Stimulated activated naive B cell treated with anti-CD40 and anti-IgM and Interleukin-4, amounts not matched to agents 10 μg/mL and 1 μg/mL and 100 μg/mL, for 72 hours (primary cell): ENCODE data around the gene ANAPC13.
A peak's percentile ranks its signal among the peaks of the same experiment; 100 is the strongest.

Experiments used
- ATAC-seq, 2 donors: fragments of 150-1000 bp; cut with Tn5 transposase; replicated peaks; 2 replicates each; pipeline ENCODE4 v1.10.0; 2021; ENCODE audit warnings: moderate library complexity in 1 of 2
- DNase-seq: peaks from one replicate; pipeline ENCODE4 v3.0.0; 2021
- H3K27ac Mint-ChIP-seq: one replicate; pipeline ENCODE4 v1.8.0; 2022; ENCODE audit warnings: mild to moderate bottlenecking, mixed read lengths
- H3K27me3 Mint-ChIP-seq, 2 donors: one replicate each; pipeline ENCODE4 v1.8.0; 2022; ENCODE audit warnings: mixed read lengths in 2 of 2
- H3K36me3 Mint-ChIP-seq, 2 donors: one replicate each; pipeline ENCODE4 v1.8.0; 2022; ENCODE audit warnings: mixed read lengths in 2 of 2, mild to moderate bottlenecking in 1 of 2
- H3K4me1 Mint-ChIP-seq, 2 donors: one replicate each; pipeline ENCODE4 v1.8.0; 2022; ENCODE audit warnings: mixed read lengths in 2 of 2, mild to moderate bottlenecking in 1 of 2
- H3K4me3 Mint-ChIP-seq, 2 donors: one replicate each; pipeline ENCODE4 v1.8.0; 2022; ENCODE audit warnings: mild to moderate bottlenecking in 2 of 2, mixed read lengths in 2 of 2, moderate library complexity in 1 of 2
- H3K9me3 Mint-ChIP-seq, 2 donors: one replicate each; pipeline ENCODE4 v1.8.0; 2022; ENCODE audit warnings: mixed read lengths in 2 of 2, mild to moderate bottlenecking in 1 of 2

The ANAPC13 gene

GRCh38 chr3:134496471-134497071 lies 10.8 kb upstream of the ANAPC13 start:
- ATAC-seq: peak; percentile 44 to 50
- DNase-seq: no peak
- no peak overlapping the region for H3K27ac Mint-ChIP-seq
- no peaks in the 10 kb centered on the region for H3K27me3 Mint-ChIP-seq
- H3K9me3 Mint-ChIP-seq: peaks cover 11% of the 10 kb centered on the region in 2 donors
- H3K36me3 Mint-ChIP-seq: peaks cover 53 to 61% of the 10 kb centered on the region in 2 donors
- H3K4me1 Mint-ChIP-seq: peaks cover 26 to 68% of the 10 kb centered on the region in 2 donors
- H3K4me3 Mint-ChIP-seq: no peak overlapping the region

DNA sequence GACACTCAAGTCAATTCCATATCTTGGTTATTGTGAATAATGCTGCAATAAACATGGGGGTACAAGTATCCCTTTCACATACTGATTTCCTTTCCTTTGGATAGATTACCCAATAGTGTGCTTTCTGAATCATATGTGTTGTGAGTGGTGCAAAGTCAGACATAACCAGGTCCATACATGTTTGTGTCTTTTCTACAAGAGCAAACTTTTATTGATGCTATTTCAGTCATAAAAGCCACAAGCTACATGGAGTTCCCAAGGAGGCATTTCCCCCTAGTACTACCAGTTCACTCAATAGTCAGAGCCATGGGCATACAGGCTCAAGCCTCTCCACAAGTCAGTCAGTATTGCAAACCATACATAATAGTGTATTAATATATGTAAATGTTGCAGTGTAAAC lies 10.2 kb upstream of the ANAPC13 start:
- no peak overlapping the region for H3K27ac Mint-ChIP-seq
- H3K4me1 Mint-ChIP-seq: peaks cover 25 to 62% of the 10 kb centered on the region in 2 donors
- H3K4me3 Mint-ChIP-seq: no peak overlapping the region
- no peak for DNase-seq
- peaks cover 47 to 55% of the 10 kb centered on the region in 2 donors for H3K36me3 Mint-ChIP-seq
- no peak for ATAC-seq
- peaks cover 9 to 10% of the 10 kb centered on the region in 2 donors for H3K9me3 Mint-ChIP-seq
- no peaks in the 10 kb centered on the region for H3K27me3 Mint-ChIP-seq

DNA sequence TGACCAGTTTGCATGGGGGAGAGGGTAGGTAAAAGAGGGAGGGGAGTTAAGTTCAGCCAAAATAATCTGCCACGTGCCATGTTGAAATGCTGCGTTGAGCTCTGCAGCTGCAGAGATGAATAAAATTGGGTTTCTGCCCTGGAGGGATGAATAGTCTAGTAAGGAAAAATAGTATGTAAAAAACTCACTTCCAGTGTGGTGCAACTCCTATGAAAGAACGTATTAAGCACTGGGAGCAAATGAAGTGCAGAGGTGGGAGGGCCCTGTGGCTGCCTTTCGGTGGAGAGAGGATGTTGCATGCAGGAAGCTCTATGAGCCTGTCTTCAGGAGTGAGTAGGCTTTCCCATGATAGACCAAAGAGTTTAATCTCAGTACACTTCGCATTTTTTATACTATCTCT lies 8.7 kb upstream of the ANAPC13 start:
- no peaks in the 10 kb centered on the region for H3K27me3 Mint-ChIP-seq
- H3K4me1 Mint-ChIP-seq: peaks cover 20 to 47% of the 10 kb centered on the region in 2 donors
- no peak for DNase-seq
- no peak for ATAC-seq
- no peak overlapping the region for H3K27ac Mint-ChIP-seq
- H3K9me3 Mint-ChIP-seq: peaks cover 4 to 7% of the 10 kb centered on the region in 2 donors
- H3K36me3 Mint-ChIP-seq: peaks cover 42 to 47% of the 10 kb centered on the region in 2 donors
- no peak overlapping the region for H3K4me3 Mint-ChIP-seq

- ATAC-seq (peak; percentile 46 to 51), DNase-seq (peak; percentile 65)
- no peaks in the 10 kb centered on the region for H3K9me3 Mint-ChIP-seq
- no peaks in the 10 kb centered on the region for H3K27me3 Mint-ChIP-seq
- peak overlapping the region; percentile 69 to 96 for H3K4me3 Mint-ChIP-seq
- H3K4me1 Mint-ChIP-seq: peaks cover 21 to 38% of the 10 kb centered on the region in 2 donors
- H3K36me3 Mint-ChIP-seq: peaks cover 28 to 36% of the 10 kb centered on the region in 2 donors
- peak overlapping the region; percentile 81 for H3K27ac Mint-ChIP-seq
Observed at GRCh38 chr3:134487406-134487805, 1.6 kb upstream of the ANAPC13 start.

DNA sequence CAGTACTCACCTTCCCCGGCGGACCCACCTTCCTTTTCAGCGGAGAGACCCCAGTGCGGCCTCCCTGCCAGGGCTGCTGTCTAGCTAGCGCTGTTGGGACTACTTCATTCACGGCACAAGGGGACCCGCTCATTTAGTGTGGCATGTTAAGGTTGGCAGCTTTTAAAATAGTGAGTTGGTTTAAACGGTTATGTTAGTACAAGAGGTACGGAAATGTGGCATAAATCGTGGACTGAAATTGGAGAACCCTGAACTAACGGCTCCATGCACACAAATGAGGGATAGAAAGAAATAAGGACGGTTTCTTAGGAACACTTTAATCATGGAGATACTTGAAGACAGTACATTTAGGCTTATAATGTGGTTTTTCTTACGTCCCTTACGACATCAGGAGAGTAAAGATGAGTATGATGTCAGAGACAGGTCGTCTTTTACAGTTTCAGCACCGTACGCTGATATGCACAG lies 824 bp upstream of the ANAPC13 start:
- H3K4me1 Mint-ChIP-seq: peaks cover 21 to 38% of the 10 kb centered on the region in 2 donors
- no peaks in the 10 kb centered on the region for H3K9me3 Mint-ChIP-seq
- ATAC-seq (peak; percentile 5 to 9), DNase-seq (no peak)
- H3K36me3 Mint-ChIP-seq: peaks cover 28 to 38% of the 10 kb centered on the region in 2 donors
- H3K27ac Mint-ChIP-seq: peak overlapping the region; percentile 99
- peak overlapping the region; percentile 96 to 97 for H3K4me3 Mint-ChIP-seq
- H3K27me3 Mint-ChIP-seq: no peaks in the 10 kb centered on the region

- ATAC-seq: peak; percentile 8 to 18
- no peak for DNase-seq
- no peaks in the 10 kb centered on the region for H3K27me3 Mint-ChIP-seq
- peaks cover 27 to 42% of the 10 kb centered on the region in 2 donors for H3K36me3 Mint-ChIP-seq
- H3K9me3 Mint-ChIP-seq: no peaks in the 10 kb centered on the region
- peak overlapping the region; percentile 99 for H3K27ac Mint-ChIP-seq
- peak overlapping the region; percentile 96 to 97 for H3K4me3 Mint-ChIP-seq
- peaks cover 21 to 38% of the 10 kb centered on the region in 2 donors for H3K4me1 Mint-ChIP-seq
Observed at GRCh38 chr3:134485075-134485717, 589 bp downstream of the ANAPC13 start.

GRCh38 chr3:134483195-134483900 lies 2.4 kb downstream of the ANAPC13 start:
- Mint-ChIP-seq H3K27ac (peak overlapping the region; percentile 69), H3K9me3 (no peaks in the 10 kb centered on the region), H3K4me1 (peaks cover 20 to 34% of the 10 kb centered on the region in 2 donors), H3K27me3 (no peaks in the 10 kb centered on the region), H3K4me3 (peak overlapping the region; percentile 57 to 61), H3K36me3 (peaks cover 28 to 50% of the 10 kb centered on the region in 2 donors)
- no peak for DNase-seq
- no peak for ATAC-seq

- no peaks in the 10 kb centered on the region for H3K9me3 Mint-ChIP-seq
- DNase-seq (no peak), ATAC-seq (no peak)
- peaks cover 14 to 27% of the 10 kb centered on the region in 2 donors for H3K4me1 Mint-ChIP-seq
- H3K27me3 Mint-ChIP-seq: no peaks in the 10 kb centered on the region
- no peak overlapping the region for H3K4me3 Mint-ChIP-seq
- H3K27ac Mint-ChIP-seq: no peak overlapping the region
- peaks cover 22 to 48% of the 10 kb centered on the region in 2 donors for H3K36me3 Mint-ChIP-seq
Observed at GRCh38 chr3:134482622-134483021, 3.2 kb downstream of the ANAPC13 start.

DNA sequence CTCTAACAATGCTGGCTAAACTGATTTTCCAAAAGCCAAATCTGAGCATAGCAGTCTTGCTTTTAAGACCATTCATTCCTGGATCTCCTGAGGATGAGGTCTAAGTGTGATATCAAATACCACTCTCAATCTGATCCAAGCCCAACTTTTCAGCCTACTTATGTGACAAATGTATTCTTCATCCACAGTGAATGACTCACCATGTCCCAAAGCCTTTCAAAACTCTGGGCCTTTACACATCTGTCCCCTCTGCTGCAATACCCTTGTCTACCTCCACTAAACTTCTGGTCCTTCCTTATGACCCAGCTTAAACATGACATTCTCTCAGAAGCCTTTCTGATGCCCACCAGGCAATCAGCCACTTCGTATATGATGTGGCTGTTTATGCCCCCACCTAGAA lies 4.6 kb downstream of the ANAPC13 start:
- no peak overlapping the region for H3K4me3 Mint-ChIP-seq
- no peaks in the 10 kb centered on the region for H3K9me3 Mint-ChIP-seq
- ATAC-seq: no peak
- no peak for DNase-seq
- peaks cover 26 to 53% of the 10 kb centered on the region in 2 donors for H3K36me3 Mint-ChIP-seq
- no peak overlapping the region for H3K27ac Mint-ChIP-seq
- H3K4me1 Mint-ChIP-seq: peaks cover 14 to 21% of the 10 kb centered on the region in 2 donors
- no peaks in the 10 kb centered on the region for H3K27me3 Mint-ChIP-seq

- H3K9me3 Mint-ChIP-seq: no peaks in the 10 kb centered on the region
- H3K4me3 Mint-ChIP-seq: no peak overlapping the region
- H3K27me3 Mint-ChIP-seq: no peaks in the 10 kb centered on the region
- H3K27ac Mint-ChIP-seq: peak overlapping the region; percentile 14
- peaks cover 26 to 53% of the 10 kb centered on the region in 2 donors for H3K36me3 Mint-ChIP-seq
- ATAC-seq (no peak), DNase-seq (no peak)
- peaks cover 14 to 21% of the 10 kb centered on the region in 2 donors for H3K4me1 Mint-ChIP-seq
Observed at GRCh38 chr3:134480546-134480945, 5.2 kb downstream of the ANAPC13 start.

DNA sequence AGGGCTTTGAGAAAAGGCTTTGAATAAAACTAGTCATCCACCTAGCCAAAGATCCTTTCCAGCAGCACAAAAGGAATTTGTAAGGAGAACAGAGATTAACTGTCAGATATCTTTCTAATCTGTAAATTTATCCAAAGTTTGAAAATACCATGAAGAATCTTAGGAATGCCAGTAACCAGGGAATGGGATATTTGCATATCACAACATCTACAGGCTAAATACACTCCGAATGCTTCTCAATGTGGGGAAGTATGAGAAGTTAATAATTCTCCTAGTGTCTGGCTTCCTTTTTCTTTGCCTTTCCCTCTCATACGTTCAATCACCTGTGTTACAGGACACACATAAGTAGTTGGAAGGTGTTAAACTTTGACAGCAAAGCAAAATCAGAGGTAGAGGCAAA lies 7.8 kb downstream of the ANAPC13 start:
- Mint-ChIP-seq H3K27ac (no peak overlapping the region), H3K4me1 (peaks cover 1 to 2% of the 10 kb centered on the region in 2 donors), H3K9me3 (no peaks in the 10 kb centered on the region), H3K4me3 (no peak overlapping the region), H3K27me3 (no peaks in the 10 kb centered on the region), H3K36me3 (peaks cover 14 to 39% of the 10 kb centered on the region in 2 donors)
- ATAC-seq: no peak
- DNase-seq: no peak

- no peak for ATAC-seq
- no peak for DNase-seq
- Mint-ChIP-seq H3K36me3 (peaks cover 10 to 33% of the 10 kb centered on the region in 2 donors), H3K9me3 (no peaks in the 10 kb centered on the region), H3K4me1 (no peaks in the 10 kb centered on the region), H3K27ac (no peak overlapping the region), H3K4me3 (no peak overlapping the region), H3K27me3 (no peaks in the 10 kb centered on the region)
Observed at GRCh38 chr3:134477002-134477401, 8.8 kb downstream of the ANAPC13 start.

DNA sequence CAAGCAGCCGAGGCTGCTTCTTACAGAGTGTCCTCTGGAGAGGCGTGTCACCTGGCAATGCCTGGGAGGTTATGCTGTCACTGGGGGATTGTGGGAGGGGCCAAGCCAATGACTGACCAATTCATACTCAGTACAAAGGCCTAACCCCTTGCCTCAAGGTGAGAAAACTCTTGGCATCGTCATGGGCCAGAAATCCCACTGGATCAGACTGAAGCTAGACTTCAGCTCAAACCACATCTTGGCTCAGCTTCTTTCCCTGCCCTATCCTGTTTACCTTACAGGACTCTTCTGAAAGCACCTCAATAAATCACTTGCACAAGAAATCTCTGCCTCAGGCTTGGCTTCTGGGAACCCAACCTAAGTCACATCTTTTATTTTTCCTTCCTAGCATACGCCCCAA lies 9.5 kb downstream of the ANAPC13 start:
- Mint-ChIP-seq H3K4me3 (no peak overlapping the region), H3K4me1 (no peaks in the 10 kb centered on the region), H3K36me3 (peaks cover 12 to 36% of the 10 kb centered on the region in 2 donors), H3K9me3 (no peaks in the 10 kb centered on the region), H3K27me3 (no peaks in the 10 kb centered on the region), H3K27ac (no peak overlapping the region)
- DNase-seq (no peak), ATAC-seq (no peak)

- Mint-ChIP-seq H3K4me1 (no peaks in the 10 kb centered on the region), H3K9me3 (no peaks in the 10 kb centered on the region), H3K27ac (peak overlapping the region; percentile 40), H3K27me3 (no peaks in the 10 kb centered on the region), H3K4me3 (no peak overlapping the region), H3K36me3 (peaks cover 9 to 28% of the 10 kb centered on the region in 2 donors)
- DNase-seq (no peak), ATAC-seq (no peak)
Observed at GRCh38 chr3:134474956-134475355, 10.8 kb downstream of the ANAPC13 start.
